ENCODE measurements around the gene NCDN.

Gene NCDN

DNA sequence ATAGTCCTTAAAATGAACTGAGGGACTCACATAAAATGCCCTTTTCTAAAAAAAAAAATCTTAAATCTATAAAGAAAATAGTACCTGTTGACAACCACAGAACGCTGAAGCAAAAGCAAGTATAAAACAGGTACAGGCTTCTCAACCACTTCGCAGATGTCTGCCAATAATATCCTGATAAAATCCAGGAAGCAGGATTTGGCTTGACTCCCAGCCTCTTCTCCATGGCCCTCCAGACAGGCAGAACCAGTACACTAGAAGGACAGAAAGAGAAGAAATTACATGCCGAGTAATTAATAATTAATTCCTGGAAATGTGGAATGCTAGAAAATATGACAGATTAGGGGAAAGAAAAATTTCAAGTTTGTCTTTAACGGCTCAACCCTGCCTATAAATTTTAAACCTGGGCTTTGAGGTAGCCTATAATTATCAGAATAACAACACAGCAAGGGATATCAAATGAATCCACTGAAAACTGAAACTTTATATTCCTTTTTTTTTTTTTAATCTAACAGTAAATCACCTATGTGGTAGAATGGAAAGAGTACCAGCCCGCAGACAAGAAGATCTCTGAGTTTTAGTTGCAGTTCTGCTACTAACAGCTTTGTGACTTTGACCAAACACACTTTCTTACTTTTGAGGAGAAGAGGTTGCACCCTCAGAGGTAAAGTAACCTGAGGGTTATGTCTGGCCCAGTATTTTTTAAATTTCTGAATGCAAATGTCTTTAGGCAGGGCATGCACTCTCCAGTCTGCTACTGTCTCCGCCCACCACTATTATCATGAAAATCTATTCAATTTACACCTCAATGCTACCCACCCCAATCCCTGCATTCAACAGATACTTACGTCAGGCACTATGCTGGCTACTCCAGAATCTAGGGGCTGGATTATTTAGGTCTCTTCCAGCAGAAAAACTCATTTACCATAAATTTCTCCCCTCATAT, 3.1 kb upstream of the NCDN start:
- DNase-seq (ENCODE audit: extremely low read depth in 1 of 2, low read depth in 1 of 2), result no peak

DNA sequence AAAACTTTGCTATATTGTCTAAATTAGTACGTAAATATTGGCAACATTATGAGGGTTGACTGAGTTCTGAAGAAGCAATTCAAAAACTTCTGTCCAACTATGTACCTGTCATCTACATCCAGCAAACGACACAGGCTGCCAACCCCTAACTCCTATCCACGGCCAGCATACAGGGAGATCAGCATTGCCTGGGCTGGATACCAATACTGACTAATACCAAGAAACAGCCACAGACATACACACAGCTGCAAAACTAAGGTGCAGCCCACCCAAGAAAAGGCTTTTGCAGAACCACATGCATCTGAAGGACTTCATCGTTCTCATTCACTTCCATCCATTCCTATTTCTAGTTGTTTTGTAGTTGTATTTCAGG, 2.4 kb upstream of the NCDN start:
- DNase-seq (ENCODE audit: extremely low read depth in 1 of 2, low read depth in 1 of 2), result no peak

DNA sequence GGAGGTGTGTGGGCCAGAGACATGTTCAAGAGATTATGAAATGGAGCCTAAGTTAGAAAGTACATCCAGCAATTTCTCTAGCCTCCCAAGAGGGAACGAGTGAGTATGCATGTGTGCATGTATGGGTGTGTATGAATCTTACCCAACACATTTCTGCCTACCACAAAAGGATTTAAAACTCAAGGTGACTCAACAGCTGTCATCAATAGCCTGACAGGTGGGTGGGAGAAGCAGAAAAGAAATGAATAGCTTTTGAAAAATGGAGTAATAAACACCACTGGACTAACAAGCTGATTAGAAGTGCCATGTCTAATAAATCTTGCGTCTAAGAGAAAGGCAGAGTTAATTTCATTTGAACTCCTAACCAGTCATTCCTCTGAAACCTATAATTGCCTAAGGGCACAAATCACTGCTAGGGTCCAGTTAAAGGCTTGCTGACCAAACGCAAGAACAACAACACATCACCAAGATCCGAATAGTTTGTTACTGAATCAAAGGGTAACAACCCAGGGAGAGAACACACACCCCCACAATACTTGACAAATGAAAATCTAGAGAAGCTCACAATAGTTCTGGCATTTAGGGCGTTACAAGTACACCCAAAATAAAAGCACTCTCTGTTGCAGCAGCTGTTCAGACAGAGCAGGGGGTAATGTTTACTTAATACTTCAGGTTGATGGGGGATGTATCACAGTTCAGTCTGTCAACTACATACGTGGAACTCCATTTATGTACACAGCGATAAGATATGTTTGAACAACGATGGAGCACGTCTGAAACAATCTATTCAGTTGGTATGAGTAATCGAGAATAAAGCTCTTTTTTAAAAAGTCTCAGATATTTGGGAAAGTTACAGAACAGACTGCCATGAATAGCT, 1.8 kb upstream of the NCDN start:
- DNase-seq (ENCODE audit: extremely low read depth in 1 of 2, low read depth in 1 of 2), result no peak

DNA sequence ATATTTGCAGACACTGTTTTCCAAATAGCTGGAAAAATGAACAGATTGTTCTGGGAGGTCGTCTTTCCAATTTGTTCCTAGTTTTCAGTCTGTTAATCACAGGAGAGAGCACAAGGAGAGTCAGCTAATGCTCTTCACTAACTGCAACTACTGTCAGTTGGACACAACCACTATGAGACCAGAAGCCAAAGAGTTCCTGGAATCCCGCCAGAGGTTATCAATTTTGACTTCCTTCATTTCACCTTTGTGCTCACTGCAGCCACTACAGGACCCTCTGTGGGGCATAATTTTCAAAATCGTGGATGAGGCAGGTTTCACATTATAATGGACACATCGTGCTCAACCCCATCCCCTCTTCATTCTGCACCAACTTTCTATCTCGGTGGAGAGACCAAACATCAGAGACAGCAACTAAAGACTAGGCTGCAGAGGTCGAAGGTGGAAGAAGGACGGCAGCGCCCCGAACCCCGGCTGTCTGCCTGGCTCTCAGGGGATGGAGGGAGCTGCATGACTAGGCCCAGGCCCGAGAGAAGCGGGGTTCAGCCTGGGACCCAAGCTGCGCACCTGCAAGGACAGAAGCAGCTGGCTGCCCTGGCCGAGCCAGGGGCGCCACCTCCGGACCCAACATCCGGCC, 998 bp upstream of the NCDN start:
- no peak for DNase-seq (ENCODE audit: extremely low read depth in 1 of 2, low read depth in 1 of 2)

DNA sequence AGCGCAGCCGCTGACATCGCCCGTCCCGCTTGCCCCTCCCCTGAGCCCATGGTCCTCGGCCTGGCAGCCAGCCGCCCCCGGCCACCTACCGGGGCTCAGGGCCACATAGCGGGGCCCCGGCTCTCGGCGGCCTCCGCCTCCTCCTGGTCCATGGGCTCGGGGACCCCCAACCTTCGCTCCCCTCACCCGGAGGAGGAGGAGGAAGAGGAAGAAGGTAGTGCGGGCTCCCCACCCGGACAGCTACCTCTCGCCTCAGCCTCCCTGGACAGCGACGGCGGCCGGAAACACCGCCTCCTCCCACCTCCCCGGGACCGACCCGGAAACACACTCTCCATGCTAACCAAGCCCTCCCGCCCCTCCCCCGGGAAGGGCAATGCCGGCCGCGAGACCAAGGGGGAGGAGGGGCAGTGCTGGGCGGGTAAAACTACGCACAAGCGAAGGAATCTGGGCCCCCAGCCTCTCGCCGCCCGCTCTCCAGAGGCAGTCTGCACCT, 435 bp upstream of the NCDN start, which contains the start of gene KIAA0319L:
TSS of gene KIAA0319L (minus strand) at position 286 of the 493 bp plus-strand sequence. CDS start 2,912 bp downstream, outside the sequence.
- no peak for DNase-seq (ENCODE audit: extremely low read depth in 1 of 2, low read depth in 1 of 2)

DNA sequence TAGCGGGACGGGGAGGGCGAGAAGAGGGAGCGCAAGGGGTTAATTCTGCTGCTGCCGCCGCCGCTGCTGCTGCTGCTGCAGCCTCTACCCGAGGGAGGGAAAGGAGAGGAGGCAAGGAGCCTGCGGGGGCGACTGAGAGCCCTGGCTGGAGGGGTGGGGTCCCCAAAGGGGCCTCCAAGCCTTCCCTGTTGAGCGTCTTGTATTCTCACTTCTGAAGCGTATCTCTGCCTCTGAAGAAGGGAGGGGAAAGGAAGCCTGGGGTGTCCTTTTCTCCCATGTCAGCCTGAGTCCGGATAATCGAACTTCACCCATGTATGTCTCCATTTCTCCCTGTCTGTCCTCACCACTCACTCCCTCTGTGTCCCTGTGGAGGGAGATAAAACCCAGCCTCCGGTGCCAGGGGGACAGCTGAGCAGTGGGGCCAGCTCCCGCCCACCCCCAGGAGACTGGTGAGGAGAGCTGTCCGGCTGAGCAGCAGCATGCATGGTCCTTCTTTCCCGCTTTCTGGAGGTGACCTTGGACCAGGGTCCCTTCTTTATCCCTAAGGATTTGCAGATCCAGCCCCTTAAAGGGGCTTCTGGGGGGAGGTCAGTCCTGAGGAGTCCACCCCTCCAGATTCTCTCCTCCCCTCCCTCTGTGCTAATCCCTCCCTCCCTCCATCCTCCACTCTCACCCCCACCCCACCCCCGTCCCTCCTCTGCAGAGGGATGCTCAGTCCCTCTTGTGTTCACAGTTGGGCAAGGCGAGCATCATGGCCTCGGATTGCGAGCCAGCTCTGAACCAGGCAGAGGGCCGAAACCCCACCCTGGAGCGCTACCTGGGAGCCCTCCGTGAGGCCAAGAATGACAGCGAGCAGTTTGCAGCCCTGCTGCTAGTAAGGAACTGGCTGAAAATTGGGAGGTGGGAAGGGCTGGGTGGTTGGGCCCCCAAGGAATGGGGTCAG, 1.0 kb downstream of the NCDN start:
- no peak for DNase-seq (ENCODE audit: extremely low read depth in 1 of 2, low read depth in 1 of 2)

DNA sequence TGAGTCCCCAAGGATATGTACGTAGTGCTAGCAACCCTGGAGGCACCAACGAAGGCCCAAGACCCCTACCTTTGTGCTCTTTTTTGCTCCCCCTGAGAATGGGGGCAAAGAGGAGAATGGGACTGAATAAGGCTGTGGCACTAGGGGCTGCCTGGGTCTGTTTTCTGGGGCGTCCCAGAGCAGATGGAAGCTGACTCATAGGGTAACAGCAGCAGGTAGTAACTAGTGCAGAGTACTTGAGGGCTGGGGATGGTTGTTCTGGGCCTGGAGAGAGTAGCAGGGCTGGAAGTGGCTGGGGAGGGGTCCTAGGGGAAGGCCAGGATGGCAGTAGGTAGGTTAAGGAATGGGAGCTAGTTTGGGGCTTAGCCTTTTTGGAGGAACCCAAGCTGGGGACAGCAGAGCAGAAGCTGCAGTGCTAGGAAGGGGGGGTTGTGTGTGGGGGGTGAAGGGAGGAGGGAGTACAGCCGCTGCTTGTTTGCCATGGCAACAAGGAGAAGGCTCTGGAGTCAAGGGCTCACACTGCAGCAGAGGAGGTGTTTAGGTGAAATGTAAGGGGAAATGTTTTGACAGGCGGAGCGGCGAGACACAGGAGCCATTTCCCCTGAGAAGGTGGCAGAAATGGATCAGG, 1.8 kb downstream of the NCDN start:
- DNase-seq (ENCODE audit: extremely low read depth in 1 of 2, low read depth in 1 of 2), result no peak

DNA sequence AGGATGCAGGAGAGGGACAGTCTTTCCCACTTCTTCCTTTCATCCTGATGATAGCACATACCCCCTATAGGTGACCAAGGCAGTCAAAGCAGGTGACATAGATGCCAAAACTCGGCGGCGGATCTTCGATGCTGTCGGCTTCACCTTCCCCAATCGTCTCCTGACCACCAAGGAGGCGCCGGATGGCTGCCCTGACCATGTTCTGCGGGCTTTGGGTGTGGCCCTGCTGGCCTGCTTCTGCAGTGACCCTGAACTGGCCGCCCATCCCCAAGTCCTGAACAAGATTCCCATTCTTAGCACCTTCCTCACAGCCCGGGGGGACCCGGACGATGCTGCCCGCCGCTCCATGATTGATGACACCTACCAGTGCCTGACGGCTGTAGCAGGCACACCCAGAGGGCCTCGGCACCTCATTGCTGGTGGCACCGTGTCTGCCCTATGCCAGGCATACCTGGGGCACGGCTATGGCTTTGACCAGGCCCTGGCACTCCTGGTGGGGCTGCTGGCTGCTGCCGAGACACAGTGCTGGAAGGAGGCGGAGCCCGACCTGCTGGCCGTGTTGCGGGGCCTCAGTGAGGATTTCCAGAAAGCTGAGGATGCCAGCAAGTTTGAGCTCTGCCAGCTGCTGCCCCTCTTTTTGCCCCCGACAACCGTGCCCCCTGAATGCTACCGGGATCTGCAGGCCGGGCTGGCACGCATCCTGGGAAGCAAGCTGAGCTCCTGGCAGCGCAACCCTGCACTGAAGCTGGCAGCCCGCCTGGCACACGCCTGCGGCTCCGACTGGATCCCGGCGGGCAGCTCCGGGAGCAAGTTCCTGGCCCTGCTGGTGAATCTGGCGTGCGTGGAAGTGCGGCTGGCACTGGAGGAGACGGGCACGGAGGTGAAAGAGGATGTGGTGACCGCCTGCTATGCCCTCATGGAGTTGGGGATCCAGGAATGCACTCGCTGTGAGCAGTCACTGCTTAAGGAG, 2.9 kb downstream of the NCDN start:
- no peak for DNase-seq (ENCODE audit: extremely low read depth in 1 of 2, low read depth in 1 of 2)

DNA sequence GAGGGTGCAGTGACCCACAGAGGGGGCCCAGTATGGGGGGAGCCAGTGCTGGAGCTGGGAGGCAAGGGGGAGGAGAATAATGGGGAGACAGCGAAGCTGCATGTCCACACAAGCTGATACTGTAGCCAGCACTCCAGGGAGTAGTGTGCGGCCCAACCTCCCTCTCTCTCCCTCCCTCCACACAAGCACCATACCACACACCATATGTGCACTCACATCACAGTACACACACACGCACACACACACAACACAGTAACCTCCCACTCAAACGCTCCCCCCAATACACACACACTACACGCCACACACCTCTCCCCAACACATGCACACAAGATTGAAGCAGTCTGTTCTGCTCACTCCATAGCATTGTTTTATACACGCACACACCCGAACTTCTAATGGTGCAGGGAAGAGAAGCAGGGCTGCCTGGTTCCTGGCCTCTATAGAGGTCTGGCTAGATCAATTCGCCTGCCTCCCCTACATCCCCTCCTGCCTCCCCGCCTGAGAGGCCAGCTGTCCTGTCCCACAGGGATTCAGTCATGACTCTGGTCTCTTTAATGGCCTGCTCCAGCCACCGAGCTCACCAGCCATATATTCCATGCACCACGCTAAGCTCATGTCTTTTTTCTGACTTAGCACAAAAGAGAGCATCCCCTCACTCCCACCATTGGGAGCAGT, 3.8 kb downstream of the NCDN start:
- no peak for DNase-seq (ENCODE audit: extremely low read depth in 1 of 2, low read depth in 1 of 2)

DNA sequence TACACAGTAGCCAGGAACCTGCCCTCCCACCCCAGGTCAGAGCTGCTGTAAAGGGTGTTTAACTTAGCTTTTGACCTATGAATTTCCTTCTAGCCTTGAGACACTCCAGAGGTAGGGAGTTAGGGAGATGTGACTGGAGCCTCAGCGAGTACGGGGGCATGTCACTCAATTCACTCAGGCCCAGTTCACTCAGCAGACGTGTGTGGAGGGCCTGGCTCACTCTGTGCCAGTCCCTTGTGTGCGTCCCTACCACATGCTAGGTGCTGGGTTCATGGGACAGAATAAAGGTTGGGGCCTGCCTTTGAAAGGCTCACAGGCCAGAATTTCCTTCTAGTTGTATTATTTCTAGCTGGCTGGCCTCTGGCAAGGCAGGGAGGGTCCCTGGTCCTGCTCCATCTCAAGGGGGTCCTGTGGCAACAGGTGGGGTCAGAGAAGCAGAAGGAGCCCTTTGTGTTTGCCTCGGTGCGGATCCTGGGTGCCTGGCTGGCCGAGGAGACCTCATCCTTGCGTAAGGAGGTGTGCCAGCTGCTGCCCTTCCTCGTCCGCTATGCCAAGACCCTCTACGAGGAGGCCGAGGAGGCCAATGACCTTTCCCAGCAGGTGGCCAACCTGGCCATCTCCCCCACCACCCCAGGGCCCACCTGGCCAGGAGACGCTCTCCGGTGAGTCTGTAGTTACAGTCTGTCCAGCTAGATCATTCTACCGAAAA, 4.5 kb downstream of the NCDN start:
- DNase-seq (ENCODE audit: extremely low read depth in 1 of 2, low read depth in 1 of 2), result no peak

DNA sequence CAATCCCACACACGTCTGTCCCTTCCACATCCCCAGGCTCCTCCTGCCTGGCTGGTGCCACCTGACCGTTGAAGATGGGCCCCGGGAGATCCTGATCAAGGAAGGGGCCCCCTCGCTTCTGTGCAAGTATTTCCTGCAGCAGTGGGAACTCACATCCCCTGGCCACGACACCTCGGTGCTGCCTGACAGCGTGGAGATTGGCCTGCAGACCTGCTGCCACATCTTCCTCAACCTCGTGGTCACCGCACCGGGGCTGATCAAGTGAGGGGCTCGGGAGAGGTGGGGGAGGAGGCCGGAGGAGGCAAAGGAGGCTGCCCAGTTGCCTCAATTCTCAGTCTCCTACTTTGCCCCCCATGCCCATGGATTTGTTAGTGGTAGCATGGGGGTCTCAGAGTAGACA, 5.6 kb downstream of the NCDN start:
- DNase-seq (ENCODE audit: extremely low read depth in 1 of 2, low read depth in 1 of 2), result no peak

DNA sequence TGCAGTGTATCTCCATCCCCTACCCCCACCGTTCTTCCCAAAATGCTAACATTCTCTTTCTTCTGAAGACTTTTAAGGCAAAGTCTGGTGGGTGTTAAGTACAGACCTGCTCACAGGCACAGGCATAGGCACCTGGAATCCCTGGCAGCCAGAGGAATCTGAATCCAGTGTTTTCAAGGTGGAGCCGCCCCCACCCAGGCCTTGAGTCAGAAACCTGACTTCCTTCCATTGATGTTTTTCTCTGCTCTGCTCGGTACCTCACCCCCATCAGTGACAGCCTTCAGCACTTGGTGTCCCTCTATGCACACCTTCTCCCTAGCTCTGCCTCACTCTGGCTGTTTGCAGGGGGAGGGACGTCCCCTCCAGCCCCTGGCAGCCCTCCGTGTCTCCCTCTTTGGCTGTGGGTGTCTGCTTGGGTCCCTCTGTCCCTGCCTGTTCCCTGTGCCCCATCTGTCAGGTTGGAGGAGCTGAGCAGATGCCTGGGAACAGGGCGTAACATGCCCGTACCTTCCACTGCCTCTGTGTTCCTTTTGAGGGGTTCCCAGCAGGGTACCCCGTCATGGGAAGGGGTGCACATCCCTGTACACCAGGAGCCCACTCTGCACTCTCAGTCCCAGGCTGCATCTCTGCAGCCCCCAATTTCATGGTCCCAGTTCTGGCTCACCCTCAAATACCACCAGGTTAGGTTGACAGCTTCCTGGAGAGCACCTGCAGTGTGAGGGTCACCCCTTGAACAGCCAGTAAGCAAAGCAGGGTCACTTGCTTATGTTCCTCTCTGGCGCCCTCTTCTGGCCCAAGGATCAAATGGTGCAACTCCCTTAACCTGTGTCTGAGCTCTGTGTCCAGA, 6.7 kb downstream of the NCDN start:
- peak; percentile 53 to 64 for DNase-seq (ENCODE audit: extremely low read depth in 1 of 2, low read depth in 1 of 2)

DNA sequence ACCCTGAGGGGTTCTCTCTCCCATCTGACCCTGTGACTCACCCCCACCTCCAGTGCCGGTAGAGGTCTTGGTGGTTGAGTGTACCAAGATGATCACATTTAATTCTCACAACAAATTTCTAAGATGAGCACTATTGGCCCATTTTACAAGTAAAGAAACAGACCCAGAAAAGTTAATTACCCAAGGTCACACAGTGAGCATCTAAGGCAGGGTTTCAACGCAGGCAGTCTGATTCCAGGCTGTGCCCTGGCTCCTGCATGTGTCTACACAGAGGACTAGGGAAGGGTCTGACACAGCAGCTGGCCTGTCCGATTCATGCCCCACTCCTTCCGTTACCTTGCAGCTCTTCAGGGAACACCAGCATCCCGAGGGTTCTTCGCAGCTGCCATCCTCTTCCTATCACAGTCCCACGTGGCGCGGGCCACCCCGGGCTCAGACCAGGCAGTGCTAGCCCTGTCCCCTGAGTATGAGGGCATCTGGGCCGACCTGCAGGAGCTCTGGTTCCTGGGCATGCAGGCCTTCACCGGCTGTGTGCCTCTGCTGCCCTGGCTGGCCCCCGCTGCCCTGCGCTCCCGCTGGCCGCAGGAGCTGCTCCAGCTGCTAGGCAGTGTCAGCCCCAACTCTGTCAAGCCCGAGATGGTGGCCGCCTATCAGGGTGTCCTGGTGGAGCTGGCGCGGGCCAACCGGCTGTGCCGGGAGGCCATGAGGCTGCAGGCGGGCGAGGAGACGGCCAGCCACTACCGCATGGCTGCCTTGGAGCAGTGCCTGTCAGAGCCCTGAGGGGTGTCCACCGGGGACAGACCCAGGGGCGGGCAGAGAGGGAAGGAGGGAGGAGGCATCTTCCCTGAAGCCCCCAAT, 7.5 kb downstream of the NCDN start:
- DNase-seq (ENCODE audit: extremely low read depth in 1 of 2, low read depth in 1 of 2), result no peak

DNA sequence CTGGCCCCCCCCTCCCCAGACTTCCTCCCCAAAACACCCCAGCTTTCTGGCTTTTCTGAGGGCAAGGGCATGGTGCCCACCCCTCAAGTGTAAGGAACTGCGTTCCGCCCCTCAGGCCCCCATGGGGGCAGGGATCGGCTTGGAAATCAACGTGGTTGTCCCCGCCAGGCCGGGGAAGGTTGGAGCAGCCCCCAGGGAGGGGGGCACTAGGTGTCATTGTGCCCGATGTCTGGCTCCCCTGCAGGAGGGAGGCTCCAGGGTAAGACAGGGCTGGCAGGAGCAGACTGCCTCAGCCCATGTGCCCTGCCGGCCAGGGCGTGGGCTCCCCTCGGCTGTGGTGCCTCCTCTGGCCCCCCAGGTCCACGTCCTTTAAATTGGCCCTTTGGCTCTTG, 8.1 kb downstream of the NCDN start:
- no peak for DNase-seq (ENCODE audit: extremely low read depth in 1 of 2, low read depth in 1 of 2)

DNA sequence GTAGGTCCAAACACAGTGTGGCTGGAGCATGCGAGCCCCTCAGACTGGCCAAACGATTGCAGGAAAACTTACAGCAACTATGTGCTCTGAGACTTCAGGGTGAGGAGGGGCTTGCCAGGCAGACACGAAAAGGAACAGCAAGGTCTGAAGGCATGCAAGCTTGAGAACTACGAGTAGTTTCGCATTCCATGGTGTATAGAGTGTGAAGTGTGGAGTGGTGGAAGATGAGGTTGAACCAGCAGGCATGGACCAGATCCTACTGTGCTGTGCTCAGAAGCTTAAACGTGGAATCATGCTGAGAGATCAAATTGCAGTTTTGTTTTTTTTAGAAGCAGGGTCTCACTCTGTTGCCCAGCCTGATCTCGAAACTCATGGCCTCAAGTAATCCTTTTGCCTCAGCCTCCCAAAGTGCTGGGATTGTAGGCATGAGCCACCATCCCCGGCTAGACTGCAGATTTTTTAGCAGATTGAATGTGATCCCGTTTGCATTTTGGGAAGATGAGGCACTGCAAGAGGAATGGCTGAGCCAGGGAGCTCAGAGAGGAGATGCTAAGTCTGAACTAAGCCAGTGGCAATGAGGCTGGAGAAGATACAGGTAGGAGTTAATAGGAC, 10.5 kb downstream of the NCDN start:
- DNase-seq (ENCODE audit: extremely low read depth in 1 of 2, low read depth in 1 of 2), result no peak
